ENCODE data around the gene MBNL1. TPM values are rescaled to one million over a fixed set of nuclear protein-coding genes. Genes with fewer than 3 reads are reported as not detected.

The MBNL1 gene
- total RNA-seq, 1 experiment from 2014 or later: 200 TPM

- CTCF ChIA-PET: no interaction called here
Observed at GRCh38 chr3:152261329-152261728, 7.4 kb upstream of the MBNL1 start.

GRCh38 chr3:152263711-152264110, 5.0 kb upstream of the MBNL1 start:
- CTCF ChIA-PET: no interaction called here
- POLR2A ChIA-PET: no interaction called here
- Histone ChIP-seq H4K20me1 (ENCODE audit: insufficient read depth) (no peaks in the 10 kb centered on the region), H3K79me2 (ENCODE audit: insufficient read depth, low read length) (no peaks in the 10 kb centered on the region; the same call in 1 of the 2 replicates), H3K4me1 (ENCODE audit: control insufficient read depth in 1 of 2, insufficient read depth in 2 of 2, low read length in 2 of 2) (peaks cover 33 to 43% of the 10 kb centered on the region in 2 experiments), H3K36me3 (ENCODE audit: control insufficient read depth in 1 of 2, insufficient read depth in 2 of 2, low read length in 2 of 2) (no peaks in the 10 kb centered on the region), H3K27ac (ENCODE audit: low read depth, low read length) (no peak overlapping the region), H3K4me3 (replicated peaks in 1 of 2; ENCODE audit: low read depth in 1 of 2, low read length in 2 of 2) (no peak overlapping the region), H3K9me3 (ENCODE audit: control insufficient read depth in 1 of 2, insufficient read depth in 1 of 2, low read depth in 1 of 2, low read length in 2 of 2) (no peaks in the 10 kb centered on the region), H2AFZ (ENCODE audit: low read depth, low read length, poor library complexity, severe bottlenecking) (no peak overlapping the region), H3K9ac (ENCODE audit: low read length) (no peak overlapping the region), H3K4me2 (ENCODE audit: low read length) (no peak overlapping the region), H3K27me3 (ENCODE audit: insufficient read depth, low read length) (no peaks in the 10 kb centered on the region), H3K9me2 (ENCODE audit: insufficient read depth) (no peaks in the 10 kb centered on the region)
- BruUV-seq (replicated peaks): no TSS peak
- RAD21 ChIA-PET (ENCODE audit: low non-redundant PET in 1 of 2, low total read pairs in 2 of 2, uncharacterized antibody in 2 of 2, unreplicated experiment in 2 of 2): no interaction called here
- DNase-seq (ENCODE audit: low read depth, low spot score): no peak
- ATAC-seq: no peak
- intact Hi-C loops (cut with micrococcal nuclease): no loop called here
- TF ChIP-seq CEBPB (IDR thresholded peaks at IDR 0.05; ENCODE audit: low read depth) (no peak), ELF1 (IDR thresholded peaks at IDR 0.05; ENCODE audit: borderline replicate concordance, low read depth) (no peak), JUND (IDR thresholded peaks at IDR 0.05) (no peak), TCF7L2 (IDR thresholded peaks at IDR 0.05; ENCODE audit: borderline replicate concordance, extremely low read depth, insufficient read depth, insufficient read length) (no peak), SIN3A (IDR thresholded peaks at IDR 0.05; ENCODE audit: low read depth) (no peak), MAX (IDR thresholded peaks at IDR 0.05) (no peak), CBX3 (IDR thresholded peaks at IDR 0.05; ENCODE audit: low read depth) (no peak), CTCF (IDR thresholded peaks at IDR 0.05 in 2 of 3, conservative IDR thresholded peaks at IDR 0.05 in 1 of 3; ENCODE audit: borderline replicate concordance in 1 of 3, insufficient read depth in 1 of 3, low read depth in 2 of 3, low read length in 2 of 3) (no peak), EZH2phosphoT487 (IDR thresholded peaks at IDR 0.05; ENCODE audit: borderline replicate concordance) (no peak), EGR1 (IDR thresholded peaks at IDR 0.05; ENCODE audit: low read depth) (no peak), POLR2AphosphoS5 (IDR thresholded peaks at IDR 0.05; ENCODE audit: low read depth, low read length) (no peak), YY1 (IDR thresholded peaks at IDR 0.05; ENCODE audit: extremely low read depth, insufficient replicate concordance, low read depth, low read length) (no peak)

More at GRCh38 chr3:152261329-152261728, 7.4 kb upstream of the MBNL1 start:
- no peak overlapping the region for H3K9ac ChIP-seq (ENCODE audit: low read length)
- DNase-seq (ENCODE audit: low read depth, low spot score) (no peak), ATAC-seq (no peak)
- H3K27ac ChIP-seq (ENCODE audit: low read depth, low read length): no peak overlapping the region
- ChIA-PET POLR2A (no interaction called here), RAD21 (ENCODE audit: low non-redundant PET in 1 of 2, low total read pairs in 2 of 2, uncharacterized antibody in 2 of 2, unreplicated experiment in 2 of 2) (no interaction called here)
- no peak overlapping the region for H3K4me2 ChIP-seq (ENCODE audit: low read length)
- no peaks in the 10 kb centered on the region for H3K79me2 ChIP-seq (ENCODE audit: insufficient read depth, low read length)
- H2AFZ ChIP-seq (ENCODE audit: low read depth, low read length, poor library complexity, severe bottlenecking): no peak overlapping the region
- no peak overlapping the region for H3K4me3 ChIP-seq (replicated peaks in 1 of 2; ENCODE audit: low read depth in 1 of 2, low read length in 2 of 2)
- TF ChIP-seq RAD21 (IDR thresholded peaks at IDR 0.05; ENCODE audit: low read depth) (no peak), EGR1 (IDR thresholded peaks at IDR 0.05; ENCODE audit: low read depth) (no peak), YY1 (IDR thresholded peaks at IDR 0.05; ENCODE audit: extremely low read depth, insufficient replicate concordance, low read depth, low read length) (no peak), EZH2 (IDR thresholded peaks at IDR 0.05) (no peak), ZBTB33 (IDR thresholded peaks at IDR 0.05; ENCODE audit: extremely low read depth, insufficient replicate concordance, low read length) (no peak), FOSL1 (IDR thresholded peaks at IDR 0.05; ENCODE audit: low read depth) (no peak), JUND (IDR thresholded peaks at IDR 0.05) (no peak), POLR2A (IDR thresholded peaks at IDR 0.05; ENCODE audit: borderline replicate concordance, extremely low read depth, insufficient read depth, insufficient read length) (no peak), ZNF274 (IDR thresholded peaks at IDR 0.05; ENCODE audit: low read depth, low read length) (no peak)
- no peaks in the 10 kb centered on the region for H3K9me2 ChIP-seq (ENCODE audit: insufficient read depth)
- intact Hi-C loops (cut with micrococcal nuclease): no loop called here
- no TSS peak for BruUV-seq (replicated peaks)
- no peaks in the 10 kb centered on the region for H3K27me3 ChIP-seq (ENCODE audit: insufficient read depth, low read length)
- H3K4me1 ChIP-seq (ENCODE audit: control insufficient read depth in 1 of 2, insufficient read depth in 2 of 2, low read length in 2 of 2): peaks cover 32 to 34% of the 10 kb centered on the region in 2 experiments
- H3K9me3 ChIP-seq (ENCODE audit: control insufficient read depth in 1 of 2, insufficient read depth in 1 of 2, low read depth in 1 of 2, low read length in 2 of 2): no peaks in the 10 kb centered on the region
- H4K20me1 ChIP-seq (ENCODE audit: insufficient read depth): no peaks in the 10 kb centered on the region
- H3K36me3 ChIP-seq (ENCODE audit: control insufficient read depth in 1 of 2, insufficient read depth in 2 of 2, low read length in 2 of 2): no peaks in the 10 kb centered on the region
